Measurements from ENCODE around the gene HSBP1L1.

DNA sequence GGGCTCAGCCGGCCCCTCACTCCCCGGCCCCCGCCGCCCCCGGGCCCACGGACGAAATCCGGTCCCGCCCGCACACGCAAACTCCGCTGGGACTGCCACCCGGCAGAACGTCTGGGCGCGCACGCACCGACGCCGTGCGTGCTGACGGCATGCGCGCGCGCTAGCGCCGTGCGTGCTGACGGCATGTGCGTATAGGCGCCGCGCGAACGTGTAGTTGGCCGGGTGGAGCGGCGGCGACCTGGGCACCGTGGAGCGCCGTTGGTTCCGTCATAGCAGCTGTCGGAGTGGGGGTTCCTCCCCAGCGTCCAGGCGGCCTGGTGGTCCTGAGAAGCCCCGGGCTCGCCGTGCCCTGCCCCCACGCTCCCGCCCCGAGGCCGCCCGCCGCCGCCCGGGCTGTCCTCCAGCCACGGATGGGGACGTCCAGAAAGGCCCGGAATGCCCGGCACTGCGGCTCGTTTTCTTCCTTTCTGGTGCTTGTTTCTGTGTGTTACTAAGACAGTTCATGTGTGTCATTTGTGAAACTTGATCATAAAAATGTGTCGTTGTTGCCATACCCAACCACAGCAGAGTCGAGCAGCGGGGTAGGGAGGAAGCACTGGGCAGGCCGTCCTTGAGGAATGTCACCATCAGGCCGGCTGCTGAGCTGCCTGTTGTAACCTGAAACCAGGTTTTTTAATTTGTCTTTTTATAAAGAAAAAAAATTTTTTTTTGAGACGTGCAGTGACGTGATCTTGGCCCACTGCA, 24.2 kb downstream of the HSBP1L1 start, which contains the start of gene TXNL4A:
- TF ChIP-seq RAD21 (IDR thresholded peaks at IDR 0.05) (peak in 1 of 2 donors; percentile 15), GABPA (IDR thresholded peaks at IDR 0.05 in 1 of 2, conservative IDR thresholded peaks at IDR 0.05 in 1 of 2) (no peak), JUND (IDR thresholded peaks at IDR 0.05) (no peak), TAF1 (conservative IDR thresholded peaks at IDR 0.05) (no peak)
- TF ChIP-seq, protein P1, sequence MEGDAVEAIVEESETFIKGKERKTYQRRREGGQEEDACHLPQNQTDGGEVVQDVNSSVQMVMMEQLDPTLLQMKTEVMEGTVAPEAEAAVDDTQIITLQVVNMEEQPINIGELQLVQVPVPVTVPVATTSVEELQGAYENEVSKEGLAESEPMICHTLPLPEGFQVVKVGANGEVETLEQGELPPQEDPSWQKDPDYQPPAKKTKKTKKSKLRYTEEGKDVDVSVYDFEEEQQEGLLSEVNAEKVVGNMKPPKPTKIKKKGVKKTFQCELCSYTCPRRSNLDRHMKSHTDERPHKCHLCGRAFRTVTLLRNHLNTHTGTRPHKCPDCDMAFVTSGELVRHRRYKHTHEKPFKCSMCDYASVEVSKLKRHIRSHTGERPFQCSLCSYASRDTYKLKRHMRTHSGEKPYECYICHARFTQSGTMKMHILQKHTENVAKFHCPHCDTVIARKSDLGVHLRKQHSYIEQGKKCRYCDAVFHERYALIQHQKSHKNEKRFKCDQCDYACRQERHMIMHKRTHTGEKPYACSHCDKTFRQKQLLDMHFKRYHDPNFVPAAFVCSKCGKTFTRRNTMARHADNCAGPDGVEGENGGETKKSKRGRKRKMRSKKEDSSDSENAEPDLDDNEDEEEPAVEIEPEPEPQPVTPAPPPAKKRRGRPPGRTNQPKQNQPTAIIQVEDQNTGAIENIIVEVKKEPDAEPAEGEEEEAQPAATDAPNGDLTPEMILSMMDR (IDR thresholded peaks at IDR 0.05; ENCODE audit: low read depth, low read length, missing input control): no peak
- TF ChIP-seq, protein P2, sequence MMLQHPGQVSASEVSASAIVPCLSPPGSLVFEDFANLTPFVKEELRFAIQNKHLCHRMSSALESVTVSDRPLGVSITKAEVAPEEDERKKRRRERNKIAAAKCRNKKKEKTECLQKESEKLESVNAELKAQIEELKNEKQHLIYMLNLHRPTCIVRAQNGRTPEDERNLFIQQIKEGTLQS (IDR thresholded peaks at IDR 0.05): no peak
